Calu3 (cell line): ENCODE results near the gene LGR5. TPM values are rescaled to one million over a fixed set of nuclear protein-coding genes. Genes with fewer than 3 reads are reported as not detected.

Experiments used
- BruUV-seq: library from RNA; stranded (reverse); fragments of 400-500 nt; replicated peaks from 2 replicates; lab custom pipeline; 2021; lab: Mats Ljungman, UMichigan
- CTCF ChIA-PET: fragments of 300-600 bp; sonication (Branson Sonifier 250); formaldehyde crosslinking; loops from one replicate; lab custom pipeline; 2022; ENCODE audit warnings: antibody characterized with exemption; lab: Charles Lee
- DNase-seq: peaks from one replicate; pipeline ENCODE4 v3.0.0; 2022
- H3K27ac Mint-ChIP-seq: one replicate; pipeline ENCODE4 v1.8.0; 2022; ENCODE audit warnings: mixed read lengths; ENCODE audit not compliant: unreplicated experiment
- H3K27me3 Mint-ChIP-seq: one replicate; pipeline ENCODE4 v1.8.0; 2022; ENCODE audit warnings: mixed read lengths; ENCODE audit not compliant: unreplicated experiment
- H3K36me3 Mint-ChIP-seq: one replicate; pipeline ENCODE4 v1.8.0; 2022; ENCODE audit warnings: mild to moderate bottlenecking, moderate library complexity, mixed read lengths; ENCODE audit not compliant: insufficient read depth, unreplicated experiment
- H3K4me1 Mint-ChIP-seq: one replicate; pipeline ENCODE4 v1.8.0; 2022; ENCODE audit warnings: mild to moderate bottlenecking, low read depth, mixed read lengths; ENCODE audit not compliant: unreplicated experiment
- H3K4me3 Mint-ChIP-seq: one replicate; pipeline ENCODE4 v1.8.0; 2022; ENCODE audit warnings: mild to moderate bottlenecking, low read depth, moderate library complexity, mixed read lengths; ENCODE audit not compliant: unreplicated experiment
- H3K9me3 Mint-ChIP-seq: one replicate; pipeline ENCODE4 v1.8.0; 2022; ENCODE audit warnings: low read depth, mixed read lengths; ENCODE audit not compliant: unreplicated experiment
- intact Hi-C: fragments of 100-400 bp; cut with micrococcal nuclease; formaldehyde crosslinking; loops from one replicate; pipeline ENCODE4 v1.10.0; 2022; ENCODE audit not compliant: unreplicated experiment
- total RNA-seq: library from RNA; stranded (reverse); gene quantifications from 2 replicates; pipeline ENCODE4 v1.2.3, GENCODE V29; 2022
- TF ChIP-seq, protein P1 (sequence below): fragments of 200-600 bp; IDR thresholded peaks from one replicate; pipeline ENCODE4 v1.8.0; 2022; ENCODE audit warnings: antibody characterized with exemption; ENCODE audit not compliant: unreplicated experiment

Gene LGR5
- total RNA-seq, 1 experiment from 2014 or later = 0.09 TPM

DNA sequence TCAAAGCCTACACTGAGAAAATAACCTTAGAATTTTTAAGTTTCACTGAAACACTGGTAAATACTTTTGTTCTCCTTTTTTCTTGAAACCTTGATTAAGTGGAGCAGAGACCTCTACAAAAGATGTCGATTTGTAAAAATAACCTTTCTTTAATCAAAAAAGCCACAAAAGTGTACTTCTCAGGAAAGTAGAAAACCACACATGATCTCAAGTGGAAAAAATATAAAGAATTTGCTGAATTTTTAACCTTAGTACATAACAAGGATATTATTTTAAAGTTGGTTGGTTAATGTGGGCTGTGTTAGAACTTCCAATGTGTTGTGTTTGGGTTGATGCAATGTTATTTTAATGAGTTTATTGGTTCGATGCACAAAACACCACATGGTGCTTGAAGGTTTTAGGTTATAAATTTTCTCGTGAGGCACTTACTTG, 8.6 kb downstream of the LGR5 start:
- peaks cover 80% of the 10 kb centered on the region for H3K27me3 Mint-ChIP-seq
- CTCF ChIA-PET = no interaction called here
- no peak overlapping the region for H3K4me3 Mint-ChIP-seq
- H3K36me3 Mint-ChIP-seq = no peaks in the 10 kb centered on the region
- no peaks in the 10 kb centered on the region for H3K4me1 Mint-ChIP-seq
- no peaks in the 10 kb centered on the region for H3K9me3 Mint-ChIP-seq
- H3K27ac Mint-ChIP-seq = no peak overlapping the region
- TF ChIP-seq, protein P1, sequence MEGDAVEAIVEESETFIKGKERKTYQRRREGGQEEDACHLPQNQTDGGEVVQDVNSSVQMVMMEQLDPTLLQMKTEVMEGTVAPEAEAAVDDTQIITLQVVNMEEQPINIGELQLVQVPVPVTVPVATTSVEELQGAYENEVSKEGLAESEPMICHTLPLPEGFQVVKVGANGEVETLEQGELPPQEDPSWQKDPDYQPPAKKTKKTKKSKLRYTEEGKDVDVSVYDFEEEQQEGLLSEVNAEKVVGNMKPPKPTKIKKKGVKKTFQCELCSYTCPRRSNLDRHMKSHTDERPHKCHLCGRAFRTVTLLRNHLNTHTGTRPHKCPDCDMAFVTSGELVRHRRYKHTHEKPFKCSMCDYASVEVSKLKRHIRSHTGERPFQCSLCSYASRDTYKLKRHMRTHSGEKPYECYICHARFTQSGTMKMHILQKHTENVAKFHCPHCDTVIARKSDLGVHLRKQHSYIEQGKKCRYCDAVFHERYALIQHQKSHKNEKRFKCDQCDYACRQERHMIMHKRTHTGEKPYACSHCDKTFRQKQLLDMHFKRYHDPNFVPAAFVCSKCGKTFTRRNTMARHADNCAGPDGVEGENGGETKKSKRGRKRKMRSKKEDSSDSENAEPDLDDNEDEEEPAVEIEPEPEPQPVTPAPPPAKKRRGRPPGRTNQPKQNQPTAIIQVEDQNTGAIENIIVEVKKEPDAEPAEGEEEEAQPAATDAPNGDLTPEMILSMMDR = no peak
- BruUV-seq = no TSS peak
- DNase-seq = no peak
- intact Hi-C loops = no loop called here

DNA sequence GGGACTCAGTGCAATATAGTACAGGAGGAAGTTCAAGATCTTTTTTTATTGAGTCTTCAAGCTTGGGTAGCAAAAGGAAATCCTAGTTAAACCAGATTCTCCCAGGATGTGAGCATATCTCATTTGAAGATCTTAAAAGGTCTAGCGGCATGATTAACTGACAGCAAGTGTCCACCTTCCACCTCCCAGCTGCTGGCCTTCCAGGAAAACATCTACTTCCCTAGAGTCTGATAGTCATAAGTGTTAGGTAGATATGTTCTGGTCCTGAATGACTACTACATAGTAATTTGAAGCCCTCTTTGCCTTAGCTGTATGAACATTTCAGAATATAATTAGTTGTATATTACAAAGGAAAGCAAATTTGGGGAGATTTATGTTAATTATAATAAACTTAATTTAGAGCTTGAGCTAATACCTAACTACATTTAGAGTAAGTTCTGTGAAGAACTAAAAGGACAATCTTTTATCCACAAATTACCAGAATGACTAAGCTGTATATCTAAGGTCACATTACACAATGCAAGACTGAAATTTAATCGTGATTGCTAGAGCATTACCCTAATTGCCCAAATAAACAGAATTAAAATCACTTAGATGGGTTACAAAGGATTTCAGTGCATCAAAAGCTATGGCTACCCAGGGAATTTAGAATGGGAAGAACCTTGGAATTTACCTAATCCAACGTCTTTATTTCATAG, 9.9 kb downstream of the LGR5 start:
- BruUV-seq = no TSS peak
- TF ChIP-seq, protein P1 = no peak
- H3K27ac Mint-ChIP-seq = no peak overlapping the region
- CTCF ChIA-PET = no interaction called here
- no peaks in the 10 kb centered on the region for H3K36me3 Mint-ChIP-seq
- no peak for DNase-seq
- intact Hi-C loops = no loop called here
- H3K4me1 Mint-ChIP-seq = no peaks in the 10 kb centered on the region
- no peak overlapping the region for H3K4me3 Mint-ChIP-seq
- peaks cover 94% of the 10 kb centered on the region for H3K27me3 Mint-ChIP-seq
- peaks cover 2% of the 10 kb centered on the region for H3K9me3 Mint-ChIP-seq

DNA sequence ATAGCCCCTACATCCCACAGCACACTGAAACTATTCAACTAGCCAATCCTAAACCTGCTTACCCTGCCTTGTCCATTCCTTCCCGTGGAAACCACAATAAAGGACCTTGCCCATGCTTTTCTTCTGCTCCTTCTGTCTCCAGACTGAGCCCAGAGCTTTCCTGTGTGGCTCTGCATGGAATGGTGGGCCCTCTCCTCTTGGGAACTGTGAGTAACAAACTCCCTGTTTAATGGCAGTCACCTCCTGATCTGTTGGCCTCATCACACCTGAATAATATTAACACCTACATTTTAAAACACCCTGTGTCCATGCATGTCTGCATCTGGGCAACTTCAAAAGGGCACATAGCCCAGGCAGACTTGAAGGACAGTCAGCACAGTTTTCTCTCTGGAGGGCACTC, 12.4 kb downstream of the LGR5 start:
- TF ChIP-seq, protein P1 = no peak
- H3K27ac Mint-ChIP-seq = no peak overlapping the region
- H3K4me3 Mint-ChIP-seq = no peak overlapping the region
- no peaks in the 10 kb centered on the region for H3K4me1 Mint-ChIP-seq
- DNase-seq = no peak
- no TSS peak for BruUV-seq
- H3K27me3 Mint-ChIP-seq = peaks cover 83% of the 10 kb centered on the region
- intact Hi-C loops = no loop called here
- no peaks in the 10 kb centered on the region for H3K36me3 Mint-ChIP-seq
- H3K9me3 Mint-ChIP-seq = peaks cover 2% of the 10 kb centered on the region
- CTCF ChIA-PET = interaction anchor here (0.6 kb wide), 1 partner anchor 19 kb away, joined by 4 read pairs; no protein-coding TSS in a partner anchor

DNA sequence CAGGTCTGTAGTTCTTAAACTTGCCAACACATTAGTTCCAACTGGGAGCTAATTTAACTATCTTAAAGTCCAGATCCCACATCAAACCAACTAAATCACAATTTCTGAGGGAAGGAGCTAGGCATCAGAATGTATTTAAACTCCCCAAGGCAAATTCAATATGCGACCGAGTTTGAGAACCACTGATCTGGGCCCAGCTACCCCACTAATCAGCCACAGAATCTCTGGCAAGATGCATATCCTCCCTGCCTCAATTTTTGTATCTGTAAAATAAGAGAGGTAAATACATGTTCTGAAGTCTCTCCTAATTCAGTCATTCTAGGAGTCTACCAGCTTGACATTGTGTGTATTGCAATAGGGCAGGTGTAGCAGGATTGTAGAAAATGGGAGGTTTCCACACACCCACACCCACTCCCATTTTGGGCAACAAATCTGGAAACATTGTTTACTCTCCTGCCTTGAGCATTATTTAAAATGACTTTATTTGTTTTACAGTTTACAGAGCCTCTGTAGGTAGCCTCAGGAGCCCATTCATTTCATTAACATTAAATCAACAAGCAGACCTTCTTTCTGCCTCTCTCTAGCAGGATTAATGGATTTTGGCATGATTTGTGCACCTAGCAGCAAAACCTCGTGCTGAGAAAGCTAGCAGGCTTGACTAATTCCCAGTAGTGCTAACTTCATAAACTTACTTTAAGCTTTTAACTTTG, 15.6 kb downstream of the LGR5 start:
- Mint-ChIP-seq H3K27me3 (peaks cover 61% of the 10 kb centered on the region), H3K4me3 (no peak overlapping the region), H3K4me1 (no peaks in the 10 kb centered on the region), H3K27ac (no peak overlapping the region), H3K9me3 (peaks cover 2% of the 10 kb centered on the region), H3K36me3 (no peaks in the 10 kb centered on the region)
- CTCF ChIA-PET = interaction anchor here (0.6 kb wide), 1 partner anchor 82 kb away, joined by 4 read pairs; no protein-coding TSS in a partner anchor
- no TSS peak for BruUV-seq
- TF ChIP-seq, protein P1 = no peak
- DNase-seq = no peak
- intact Hi-C loops = no loop called here
